ENCODE results near the gene RBP3. TPM values are rescaled to one million over a fixed set of nuclear protein-coding genes. Genes with fewer than 3 reads are reported as not detected.
A peak's percentile ranks its signal among the peaks of the same experiment; 100 is the strongest.

The RBP3 gene
- not detected for total RNA-seq

- POLR2A ChIA-PET, result no interaction called here
- no peak within 1 kb of the TSS for H3K4me3 Mint-ChIP-seq
- no peaks in the 10 kb centered on the region for H3K9me3 Mint-ChIP-seq
- no peaks in the 10 kb centered on the region for H3K4me1 Mint-ChIP-seq (ENCODE audit: low read depth)
- H3K27me3 Mint-ChIP-seq, result no peaks in the 10 kb centered on the region
- DNase-seq, result no peak
- CTCF ChIA-PET, result interaction anchor here (0.6 kb wide), 1 partner anchor 30 kb away, joined by 4 read pairs; no protein-coding TSS in a partner anchor
- intact Hi-C loops (cut with micrococcal nuclease), result no loop called here
- no peaks in the 10 kb centered on the region for H3K36me3 Mint-ChIP-seq
- no peak within 1 kb of the TSS for H3K27ac Mint-ChIP-seq
These were observed at the start of gene RBP3 for GRCh38 chr10:47348138-47348651. Gene RBP3, plus strand, starts transcription at chr10:47348363. Its CDS starts 122 bp downstream, at chr10:47348485.

GRCh38 chr10:47298715-47299114 is 49.4 kb upstream of the RBP3 start:
- intact Hi-C loops (cut with micrococcal nuclease), result no loop called here
- Mint-ChIP-seq H3K4me1 (ENCODE audit: low read depth) (peaks cover 9% of the 10 kb centered on the region), H3K36me3 (no peaks in the 10 kb centered on the region), H3K27me3 (peaks cover 8% of the 10 kb centered on the region), H3K27ac (no peak overlapping the region), H3K4me3 (no peak overlapping the region), H3K9me3 (no peaks in the 10 kb centered on the region)
- POLR2A ChIA-PET, result interaction anchor here (0.6 kb wide), 1 partner anchor 448 kb away, joined by 3 read pairs; no protein-coding TSS in a partner anchor
- CTCF ChIA-PET, result interaction anchor here (0.9 kb wide), 1 partner anchor 251 kb away, joined by 3 read pairs; no protein-coding TSS in a partner anchor
- no peak for DNase-seq

GRCh38 chr10:47299611-47300428 is 48.3 kb upstream of the RBP3 start, which contains the start of gene GDF10:
Gene GDF10, plus strand, starts transcription at chr10:47300197. Its CDS starts 455 bp downstream, at chr10:47300652.
- peaks cover 8% of the 10 kb centered on the region for H3K27me3 Mint-ChIP-seq
- ChIA-PET POLR2A (no interaction called here), CTCF (interaction anchor here (0.8 kb wide), 1 partner anchor 12 kb away, joined by 3 read pairs; no protein-coding TSS in a partner anchor)
- intact Hi-C loops (cut with micrococcal nuclease), result no loop called here
- peak; percentile 28 for DNase-seq
- H3K36me3 Mint-ChIP-seq, result no peaks in the 10 kb centered on the region
- no peak within 1 kb of the TSS for H3K27ac Mint-ChIP-seq
- H3K4me1 Mint-ChIP-seq (ENCODE audit: low read depth), result peaks cover 9% of the 10 kb centered on the region
- peak within 1 kb of the TSS; percentile 49 for H3K4me3 Mint-ChIP-seq
- no peaks in the 10 kb centered on the region for H3K9me3 Mint-ChIP-seq

- Mint-ChIP-seq H3K36me3 (no peaks in the 10 kb centered on the region), H3K4me1 (ENCODE audit: low read depth) (peaks cover 9% of the 10 kb centered on the region), H3K27ac (no peak overlapping the region), H3K27me3 (peaks cover 8% of the 10 kb centered on the region), H3K4me3 (peak overlapping the region; percentile 49), H3K9me3 (no peaks in the 10 kb centered on the region)
- ChIA-PET POLR2A (no interaction called here), CTCF (interaction anchor here (1.6 kb wide), 1 partner anchor 253 kb away, joined by 3 read pairs; no protein-coding TSS in a partner anchor)
- DNase-seq, result no peak
- intact Hi-C loops (cut with micrococcal nuclease), result no loop called here
These were observed 47.7 kb upstream of the RBP3 start for GRCh38 chr10:47300429-47300931.

- Mint-ChIP-seq H3K36me3 (no peaks in the 10 kb centered on the region), H3K4me1 (ENCODE audit: low read depth) (peaks cover 11% of the 10 kb centered on the region), H3K27ac (no peak overlapping the region), H3K4me3 (no peak overlapping the region), H3K27me3 (peaks cover 8% of the 10 kb centered on the region), H3K9me3 (no peaks in the 10 kb centered on the region)
- ChIA-PET POLR2A (no interaction called here), CTCF (interaction anchor here (1.6 to 2.7 kb wide), 3 partner anchors 11 to 254 kb away, joined by 3 to 14 read pairs (median 9); no protein-coding TSS in a partner anchor)
- intact Hi-C loops (cut with micrococcal nuclease), result no loop called here
- DNase-seq, result no peak
These were observed 46.3 kb upstream of the RBP3 start for GRCh38 chr10:47301833-47302232.

- ChIA-PET CTCF (interaction anchor here (2.1 to 2.7 kb wide), 2 partner anchors 10 to 256 kb away, joined by 9 to 14 read pairs; no protein-coding TSS in a partner anchor), POLR2A (no interaction called here)
- intact Hi-C loops (cut with micrococcal nuclease), result no loop called here
- H3K9me3 Mint-ChIP-seq, result no peaks in the 10 kb centered on the region
- peaks cover 8% of the 10 kb centered on the region for H3K27me3 Mint-ChIP-seq
- no peaks in the 10 kb centered on the region for H3K36me3 Mint-ChIP-seq
- peaks cover 11% of the 10 kb centered on the region for H3K4me1 Mint-ChIP-seq (ENCODE audit: low read depth)
- no peak for DNase-seq
- H3K4me3 Mint-ChIP-seq, result no peak overlapping the region
- no peak overlapping the region for H3K27ac Mint-ChIP-seq
These were observed 45.1 kb upstream of the RBP3 start for GRCh38 chr10:47303105-47303504.

- no peak for DNase-seq
- Mint-ChIP-seq H3K36me3 (no peaks in the 10 kb centered on the region), H3K27me3 (peaks cover 8% of the 10 kb centered on the region), H3K9me3 (no peaks in the 10 kb centered on the region), H3K4me3 (no peak overlapping the region), H3K27ac (no peak overlapping the region), H3K4me1 (ENCODE audit: low read depth) (peaks cover 11% of the 10 kb centered on the region)
- POLR2A ChIA-PET, result no interaction called here
- intact Hi-C loops (cut with micrococcal nuclease), result no loop called here
- CTCF ChIA-PET, result interaction anchor here (2.1 to 2.7 kb wide), 2 partner anchors 9 to 256 kb away, joined by 9 to 14 read pairs; no protein-coding TSS in a partner anchor
These were observed 44.3 kb upstream of the RBP3 start for GRCh38 chr10:47303866-47304265.

GRCh38 chr10:47305566-47305965 is 42.6 kb upstream of the RBP3 start:
- DNase-seq, result no peak
- ChIA-PET POLR2A (no interaction called here), CTCF (interaction anchor here (2.2 kb wide), 1 partner anchor 258 kb away, joined by 17 read pairs; no protein-coding TSS in a partner anchor)
- intact Hi-C loops (cut with micrococcal nuclease), result no loop called here
- peaks cover 12% of the 10 kb centered on the region for H3K4me1 Mint-ChIP-seq (ENCODE audit: low read depth)
- no peaks in the 10 kb centered on the region for H3K36me3 Mint-ChIP-seq
- H3K27me3 Mint-ChIP-seq, result peaks cover 4% of the 10 kb centered on the region
- no peak overlapping the region for H3K4me3 Mint-ChIP-seq
- no peak overlapping the region for H3K27ac Mint-ChIP-seq
- H3K9me3 Mint-ChIP-seq, result no peaks in the 10 kb centered on the region

- H3K36me3 Mint-ChIP-seq, result no peaks in the 10 kb centered on the region
- no peak overlapping the region for H3K4me3 Mint-ChIP-seq
- peaks cover 16% of the 10 kb centered on the region for H3K4me1 Mint-ChIP-seq (ENCODE audit: low read depth)
- no peak overlapping the region for H3K27ac Mint-ChIP-seq
- intact Hi-C loops (cut with micrococcal nuclease), result no loop called here
- no peaks in the 10 kb centered on the region for H3K9me3 Mint-ChIP-seq
- ChIA-PET POLR2A (no interaction called here), CTCF (interaction anchor here (2.2 to 9.8 kb wide), 2 partner anchors 258 to 259 kb away, joined by 17 to 369 read pairs; no protein-coding TSS in a partner anchor)
- no peak for DNase-seq
- H3K27me3 Mint-ChIP-seq, result no peaks in the 10 kb centered on the region
These were observed 41.6 kb upstream of the RBP3 start for GRCh38 chr10:47306387-47307210.

GRCh38 chr10:47307381-47307780 is 40.8 kb upstream of the RBP3 start:
- Mint-ChIP-seq H3K27ac (no peak overlapping the region), H3K27me3 (no peaks in the 10 kb centered on the region), H3K9me3 (no peaks in the 10 kb centered on the region), H3K36me3 (no peaks in the 10 kb centered on the region), H3K4me1 (ENCODE audit: low read depth) (peaks cover 24% of the 10 kb centered on the region), H3K4me3 (no peak overlapping the region)
- ChIA-PET POLR2A (no interaction called here), CTCF (interaction anchor here (1.2 to 9.8 kb wide), 2 partner anchors 33 to 259 kb away, joined by 4 to 369 read pairs; no protein-coding TSS in a partner anchor)
- DNase-seq, result no peak
- intact Hi-C loops (cut with micrococcal nuclease), result no loop called here

GRCh38 chr10:47308775-47309174 is 39.4 kb upstream of the RBP3 start:
- intact Hi-C loops (cut with micrococcal nuclease), result no loop called here
- no peaks in the 10 kb centered on the region for H3K27me3 Mint-ChIP-seq
- no peak overlapping the region for H3K27ac Mint-ChIP-seq
- H3K4me1 Mint-ChIP-seq (ENCODE audit: low read depth), result peaks cover 24% of the 10 kb centered on the region
- no peaks in the 10 kb centered on the region for H3K9me3 Mint-ChIP-seq
- ChIA-PET CTCF (interaction anchor here (9.8 kb wide), 1 partner anchor 260 kb away, joined by 369 read pairs; no protein-coding TSS in a partner anchor), POLR2A (no interaction called here)
- DNase-seq, result no peak
- H3K4me3 Mint-ChIP-seq, result no peak overlapping the region
- H3K36me3 Mint-ChIP-seq, result no peaks in the 10 kb centered on the region

All from activated CD4-positive, alpha-beta memory T cell treated with anti-CD3 and anti-CD28 coated beads for 36 hours (primary cell).